Measurements from ENCODE around the gene SEL1L3. TPM values are rescaled to one million over a fixed set of nuclear protein-coding genes. Genes with fewer than 3 reads are reported as not detected.

SEL1L3 gene
- total and polyA plus RNA-seq, 7 donors = 3.5 to 65.6 (median 8.1) TPM

DNA sequence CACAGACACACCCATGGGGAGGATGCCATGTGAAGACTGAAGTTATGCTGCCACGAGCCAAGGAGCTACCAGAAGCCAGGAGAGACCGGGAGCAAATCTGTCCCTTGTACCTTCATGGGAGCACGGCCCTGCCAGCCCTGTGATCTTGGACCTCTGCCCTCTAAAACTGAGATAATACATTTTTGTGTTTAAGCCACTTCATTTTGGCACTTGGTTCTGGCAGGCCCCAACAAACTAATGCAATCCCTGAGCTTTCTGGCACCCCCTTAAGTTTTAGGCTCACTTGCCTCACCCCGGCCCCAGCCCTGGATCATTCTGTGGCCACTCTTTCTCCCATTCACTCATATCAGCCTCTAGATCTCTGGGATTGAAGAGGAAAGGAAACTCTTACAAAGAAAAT is 35.4 kb downstream of the SEL1L3 start:
- intact Hi-C loops (cut with DNase I) = no loop called here
- Histone ChIP-seq H3K27ac (no peak overlapping the region), H3K27me3 (no peaks in the 10 kb centered on the region), H3K4me3 (no peak overlapping the region), H3K9me3 (no peaks in the 10 kb centered on the region), H3K4me1 (no peaks in the 10 kb centered on the region), H3K36me3 (no peaks in the 10 kb centered on the region)
- TF ChIP-seq POLR2AphosphoS5 (IDR thresholded peaks at IDR 0.05) (no peak), EP300 (IDR thresholded peaks at IDR 0.05) (no peak), POLR2A (IDR thresholded peaks at IDR 0.05) (no peak)
- TF ChIP-seq, protein P1, sequence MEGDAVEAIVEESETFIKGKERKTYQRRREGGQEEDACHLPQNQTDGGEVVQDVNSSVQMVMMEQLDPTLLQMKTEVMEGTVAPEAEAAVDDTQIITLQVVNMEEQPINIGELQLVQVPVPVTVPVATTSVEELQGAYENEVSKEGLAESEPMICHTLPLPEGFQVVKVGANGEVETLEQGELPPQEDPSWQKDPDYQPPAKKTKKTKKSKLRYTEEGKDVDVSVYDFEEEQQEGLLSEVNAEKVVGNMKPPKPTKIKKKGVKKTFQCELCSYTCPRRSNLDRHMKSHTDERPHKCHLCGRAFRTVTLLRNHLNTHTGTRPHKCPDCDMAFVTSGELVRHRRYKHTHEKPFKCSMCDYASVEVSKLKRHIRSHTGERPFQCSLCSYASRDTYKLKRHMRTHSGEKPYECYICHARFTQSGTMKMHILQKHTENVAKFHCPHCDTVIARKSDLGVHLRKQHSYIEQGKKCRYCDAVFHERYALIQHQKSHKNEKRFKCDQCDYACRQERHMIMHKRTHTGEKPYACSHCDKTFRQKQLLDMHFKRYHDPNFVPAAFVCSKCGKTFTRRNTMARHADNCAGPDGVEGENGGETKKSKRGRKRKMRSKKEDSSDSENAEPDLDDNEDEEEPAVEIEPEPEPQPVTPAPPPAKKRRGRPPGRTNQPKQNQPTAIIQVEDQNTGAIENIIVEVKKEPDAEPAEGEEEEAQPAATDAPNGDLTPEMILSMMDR (IDR thresholded peaks at IDR 0.05) = no peak
- WGBS, 2 donors = 87 to 94% methylated on average over 4 of the region's 4 CpGs
- DNase-seq = no peak

DNA sequence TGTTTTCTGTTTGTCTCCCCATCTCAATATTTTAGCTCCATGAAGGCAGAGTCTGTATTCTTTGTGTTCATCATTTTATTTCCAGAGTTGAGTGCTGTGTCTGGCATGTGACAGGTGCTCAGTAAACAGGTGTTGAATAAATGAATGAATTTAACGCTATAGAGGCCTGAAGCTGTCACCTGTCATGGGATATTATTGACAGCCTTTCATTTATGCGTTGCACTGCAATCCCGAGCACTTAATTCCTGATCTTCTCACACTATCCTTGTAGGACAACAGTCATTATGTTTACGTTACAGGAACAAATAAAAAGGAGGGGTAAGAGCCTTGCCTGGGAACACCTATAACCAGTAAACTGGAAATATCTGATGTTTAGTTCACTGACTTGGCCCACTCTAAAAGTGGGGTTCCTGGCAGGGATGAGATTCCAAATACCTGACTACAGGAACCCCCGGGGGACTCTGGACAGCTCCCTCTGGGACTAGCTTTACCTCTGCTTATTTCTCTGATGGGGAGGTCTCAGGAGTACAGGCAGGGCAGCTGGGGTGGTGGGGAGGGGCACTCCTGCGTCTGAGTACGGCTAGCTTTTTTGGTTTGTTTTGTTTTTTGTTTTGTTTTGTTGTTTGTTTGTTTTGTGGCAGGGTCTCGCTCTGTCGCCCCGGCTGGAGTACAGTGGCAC is 36.6 kb downstream of the SEL1L3 start:
- H3K4me3 ChIP-seq = no peak overlapping the region
- TF ChIP-seq, protein P1 (IDR thresholded peaks at IDR 0.05) = no peak
- no peak for TF ChIP-seq POLR2A (IDR thresholded peaks at IDR 0.05)
- no peak for TF ChIP-seq EP300 (IDR thresholded peaks at IDR 0.05)
- no peak for TF ChIP-seq POLR2AphosphoS5 (IDR thresholded peaks at IDR 0.05)
- no peaks in the 10 kb centered on the region for H3K9me3 ChIP-seq
- DNase-seq = no peak
- no peak overlapping the region for H3K27ac ChIP-seq
- H3K4me1 ChIP-seq = no peaks in the 10 kb centered on the region
- H3K36me3 ChIP-seq = no peaks in the 10 kb centered on the region
- WGBS, 2 donors = 91 to 93% methylated on average over 10 of the region's 10 CpGs
- H3K27me3 ChIP-seq = no peaks in the 10 kb centered on the region
- intact Hi-C loops (cut with DNase I) = no loop called here

- Histone ChIP-seq H3K36me3 (no peaks in the 10 kb centered on the region), H3K4me3 (no peak overlapping the region), H3K4me1 (no peaks in the 10 kb centered on the region), H3K27me3 (no peaks in the 10 kb centered on the region), H3K9me3 (no peaks in the 10 kb centered on the region), H3K27ac (no peak overlapping the region)
- TF ChIP-seq EP300 (IDR thresholded peaks at IDR 0.05) = no peak
- TF ChIP-seq POLR2AphosphoS5 (IDR thresholded peaks at IDR 0.05) = no peak
- TF ChIP-seq, protein P1 (IDR thresholded peaks at IDR 0.05) = no peak
- no peak for TF ChIP-seq POLR2A (IDR thresholded peaks at IDR 0.05)
- 84 to 88% methylated on average over 7 of the region's 7 CpGs for WGBS, 2 donors
- intact Hi-C loops (cut with DNase I) = no loop called here
- DNase-seq = no peak
Observed at GRCh38 chr4:25823632-25824031, 39.2 kb downstream of the SEL1L3 start.

- no peaks in the 10 kb centered on the region for H3K9me3 ChIP-seq
- H3K36me3 ChIP-seq = no peaks in the 10 kb centered on the region
- intact Hi-C loops (cut with DNase I) = no loop called here
- no peak overlapping the region for H3K27ac ChIP-seq
- DNase-seq = no peak
- TF ChIP-seq EP300 (IDR thresholded peaks at IDR 0.05) (no peak), POLR2AphosphoS5 (IDR thresholded peaks at IDR 0.05) (no peak), POLR2A (IDR thresholded peaks at IDR 0.05) (no peak)
- TF ChIP-seq, protein P1 (IDR thresholded peaks at IDR 0.05) = no peak
- H3K4me1 ChIP-seq = no peaks in the 10 kb centered on the region
- H3K4me3 ChIP-seq = no peak overlapping the region
- H3K27me3 ChIP-seq = no peaks in the 10 kb centered on the region
- WGBS, 2 donors = 88 to 95% methylated on average over 8 of the region's 8 CpGs
Observed at GRCh38 chr4:25821899-25822298, 40.9 kb downstream of the SEL1L3 start.

- intact Hi-C loops (cut with DNase I) = no loop called here
- Histone ChIP-seq H3K27me3 (no peaks in the 10 kb centered on the region), H3K4me3 (no peak overlapping the region), H3K27ac (no peak overlapping the region), H3K9me3 (no peaks in the 10 kb centered on the region), H3K4me1 (no peaks in the 10 kb centered on the region), H3K36me3 (no peaks in the 10 kb centered on the region)
- DNase-seq = no peak
- WGBS, 2 donors = 93 to 97% methylated on average over 7 of the region's 7 CpGs
- no peak for TF ChIP-seq POLR2A (IDR thresholded peaks at IDR 0.05)
- no peak for TF ChIP-seq POLR2AphosphoS5 (IDR thresholded peaks at IDR 0.05)
- no peak for TF ChIP-seq EP300 (IDR thresholded peaks at IDR 0.05)
- TF ChIP-seq, protein P1 (IDR thresholded peaks at IDR 0.05) = no peak
Observed at GRCh38 chr4:25821267-25821666, 41.5 kb downstream of the SEL1L3 start.

Measured in sigmoid colon (tissue), 7 donors.